Activated CD4-positive, alpha-beta T cell treated with anti-CD3 and anti-CD28 coated beads for 1 hour (primary cell): ENCODE data around the gene KCNN4.
"Not testable (repeated sequence)": the region's sequence is repeated elsewhere in the genome, so short reads cannot be mapped to it uniquely, and the experiment has no call there.

Experiments used
- DNase-seq: peaks from one replicate; pipeline ENCODE4 v3.0.0-alpha.2; 2020

KCNN4 gene

GRCh38 chr19:43774103-43774939, 6.5 kb downstream of the KCNN4 start:
- DNase-seq, result no peak

GRCh38 chr19:43773725-43774102, 7.1 kb downstream of the KCNN4 start:
- no peak for DNase-seq

DNA sequence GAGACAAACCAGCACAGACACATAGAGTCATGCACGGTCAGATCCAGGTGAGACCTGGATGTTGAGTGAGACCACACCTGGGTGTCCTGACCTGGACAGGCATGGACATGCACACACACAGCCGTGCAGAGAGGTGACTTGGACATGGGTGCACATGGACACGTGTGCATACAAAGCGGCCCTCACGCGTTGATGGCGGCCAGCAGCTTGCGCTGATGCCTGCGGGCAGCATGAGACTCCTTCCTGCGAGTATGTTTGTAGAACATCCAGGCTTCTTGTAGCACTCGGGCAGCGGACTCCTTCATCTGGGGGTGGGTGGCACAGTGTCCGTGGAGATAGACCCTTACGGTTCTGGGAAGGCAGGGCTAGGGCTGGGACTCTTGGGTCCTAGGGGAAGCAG, 11.5 kb downstream of the KCNN4 start:
- no peak for DNase-seq

DNA sequence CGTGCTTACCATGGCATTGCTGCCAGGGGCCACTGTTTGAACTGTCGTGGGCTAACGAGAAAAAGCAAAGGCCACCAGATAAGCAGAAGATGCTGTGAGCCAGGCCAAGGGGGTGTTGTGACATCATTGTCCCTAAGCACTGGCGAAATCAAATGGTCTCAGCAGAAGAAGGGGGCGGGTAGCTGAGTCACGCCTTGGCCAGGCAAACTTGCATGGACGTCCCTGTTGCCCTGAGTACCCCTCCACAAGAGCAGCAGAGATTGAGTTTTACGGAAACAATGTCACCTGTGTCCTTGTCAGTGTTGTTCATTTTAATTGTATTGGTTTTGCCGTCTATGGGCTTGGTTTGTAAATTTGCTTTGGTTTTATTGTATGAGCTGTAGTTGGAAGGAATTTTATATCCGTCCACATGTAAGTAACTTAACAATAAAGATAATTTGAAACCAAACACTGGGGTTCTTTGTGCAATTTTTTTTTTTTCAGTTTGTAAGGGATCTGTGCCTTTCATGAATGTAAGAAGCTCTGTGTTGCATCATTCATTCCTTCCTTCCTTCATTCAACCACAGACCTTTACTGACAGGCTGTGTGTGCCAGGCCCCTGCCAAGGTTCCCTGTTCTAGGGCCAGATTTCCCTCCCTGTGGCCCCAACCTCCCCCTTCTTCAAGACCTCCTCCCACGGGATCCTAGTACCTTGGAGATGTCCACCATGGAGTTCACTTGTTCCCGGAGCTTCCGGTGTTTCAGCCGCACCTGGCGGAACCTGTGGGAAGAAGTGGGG, 12.3 kb downstream of the KCNN4 start:
- DNase-seq, result no peak

DNA sequence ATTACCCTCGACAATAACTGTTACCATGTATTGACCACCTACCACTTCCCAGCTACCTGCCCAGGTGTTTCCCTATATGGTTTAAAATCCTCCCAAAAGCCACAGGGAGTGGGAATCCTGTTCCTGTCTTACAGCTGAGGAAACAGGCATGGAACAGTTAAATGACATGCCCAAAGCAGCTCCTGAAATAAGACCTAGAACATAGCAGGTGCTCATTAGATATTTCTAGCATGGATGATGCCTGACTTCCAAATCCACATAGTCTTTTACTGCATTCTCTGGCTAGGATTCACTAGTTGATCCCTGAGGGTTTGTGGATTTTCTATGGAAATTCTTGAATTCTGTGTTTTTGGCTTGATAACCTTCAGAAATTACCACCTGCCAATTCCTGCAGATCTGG, 13.0 kb downstream of the KCNN4 start:
- no peak for DNase-seq

GRCh38 chr19:43767316-43767715, 13.5 kb downstream of the KCNN4 start:
- DNase-seq, result no peak

DNA sequence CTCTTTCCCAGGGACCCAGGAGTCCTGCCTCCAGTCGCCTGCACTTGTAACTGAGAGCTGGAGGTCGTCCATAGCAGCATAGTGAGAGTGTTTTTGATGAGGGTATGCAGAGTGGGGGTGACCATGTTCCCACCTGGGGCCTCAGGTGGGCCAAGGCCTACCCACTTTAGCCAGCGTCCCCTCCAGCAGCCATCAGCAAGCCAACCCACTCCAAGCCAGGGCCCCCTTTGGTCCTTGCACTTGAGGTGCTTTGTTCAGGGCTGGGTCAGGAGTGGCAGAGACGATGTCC, 14.1 kb downstream of the KCNN4 start:
- DNase-seq, result no peak

DNA sequence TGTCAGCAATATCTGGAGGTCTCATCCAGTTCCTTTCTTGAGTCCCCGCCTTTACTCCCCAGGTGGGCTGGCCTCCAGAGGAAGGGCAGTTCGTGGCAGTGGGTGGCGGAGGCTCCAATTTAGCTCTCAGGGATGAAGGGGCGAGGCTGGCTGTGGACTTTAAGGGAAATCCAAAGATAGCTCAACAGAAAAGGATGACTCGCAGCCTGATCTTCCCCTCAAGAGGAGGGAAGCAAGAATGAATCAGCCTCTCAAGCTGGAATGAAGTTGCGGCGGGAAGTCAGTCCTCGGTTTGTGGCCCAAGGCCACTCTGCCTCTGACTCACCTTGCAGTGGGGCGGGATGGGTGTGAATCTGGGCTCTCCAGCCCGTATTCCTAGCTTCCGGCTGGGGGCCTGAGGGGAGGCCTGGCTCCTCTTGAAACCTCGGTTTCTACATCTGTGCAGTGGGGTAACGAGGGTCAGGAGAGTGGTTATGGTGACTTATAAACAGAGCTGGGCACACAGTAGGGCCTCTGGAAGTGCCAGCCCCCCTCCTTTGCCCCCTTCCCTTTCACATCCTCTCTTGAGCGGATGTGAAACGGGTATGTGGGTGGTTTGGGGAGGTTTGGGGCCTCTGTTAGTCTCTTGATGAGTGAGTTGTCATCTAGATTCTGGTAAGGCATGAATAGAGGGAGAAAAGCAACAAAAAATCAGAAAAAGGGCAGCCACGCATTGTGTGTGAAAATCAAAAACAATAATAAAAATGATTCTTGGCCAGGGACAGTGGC, 15.5 kb downstream of the KCNN4 start:
- DNase-seq, result peak; percentile 51

- DNase-seq, result not testable (repeated sequence)
Measured at GRCh38 chr19:43764684-43765083, 16.1 kb downstream of the KCNN4 start.

GRCh38 chr19:43763473-43763939, 17.3 kb downstream of the KCNN4 start:
- DNase-seq, result no peak

GRCh38 chr19:43762814-43763213, 18.0 kb downstream of the KCNN4 start:
- DNase-seq, result no peak

DNA sequence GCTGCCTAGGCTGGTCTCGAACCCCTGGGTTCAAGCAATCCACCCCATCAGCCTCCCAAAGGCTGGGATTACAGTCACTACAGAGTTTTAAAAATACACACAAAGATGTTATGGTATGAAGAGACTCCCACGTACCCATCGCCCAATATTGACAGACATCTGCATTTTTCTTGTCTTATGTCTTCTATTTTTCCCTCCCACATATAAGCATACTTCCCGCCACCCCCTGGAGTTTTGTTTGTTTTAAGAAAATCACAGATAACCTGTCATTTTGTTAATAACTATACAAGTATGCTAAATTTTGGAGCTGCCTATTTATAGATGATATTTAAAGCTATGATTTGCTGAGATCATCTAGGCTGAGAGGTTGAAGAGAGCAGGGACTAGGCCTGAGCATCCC, 19.8 kb downstream of the KCNN4 start:
- no peak for DNase-seq

DNA sequence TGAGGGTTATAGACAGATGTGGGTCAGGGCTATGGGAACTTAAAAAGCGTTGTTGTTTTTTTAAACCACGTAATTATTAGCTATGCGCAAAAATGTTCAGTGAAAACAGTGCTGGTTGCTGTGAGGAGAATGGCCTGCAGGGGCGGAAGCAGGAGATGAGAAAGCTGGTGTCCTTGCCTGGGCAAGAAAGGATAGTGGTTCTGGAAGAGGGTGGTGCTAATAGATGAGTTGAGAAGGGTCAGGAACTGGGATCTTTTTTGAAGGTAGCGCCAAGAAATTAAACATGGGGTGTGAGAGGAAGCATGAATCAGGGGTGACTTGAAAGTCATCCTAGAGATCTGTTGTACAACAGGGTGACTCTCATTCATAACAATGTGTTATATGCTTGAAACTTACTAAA, 21.3 kb downstream of the KCNN4 start:
- DNase-seq, result no peak

GRCh38 chr19:43755256-43755801, 25.4 kb downstream of the KCNN4 start:
- DNase-seq, result peak; percentile 56

- DNase-seq, result peak; percentile 99
Measured at GRCh38 chr19:43754503-43755255, 26.1 kb downstream of the KCNN4 start, which contains the start of gene SMG9. Gene SMG9 (minus strand): TSS chr19:43754962. CDS start chr19:43750741, 4,221 bp downstream.

DNA sequence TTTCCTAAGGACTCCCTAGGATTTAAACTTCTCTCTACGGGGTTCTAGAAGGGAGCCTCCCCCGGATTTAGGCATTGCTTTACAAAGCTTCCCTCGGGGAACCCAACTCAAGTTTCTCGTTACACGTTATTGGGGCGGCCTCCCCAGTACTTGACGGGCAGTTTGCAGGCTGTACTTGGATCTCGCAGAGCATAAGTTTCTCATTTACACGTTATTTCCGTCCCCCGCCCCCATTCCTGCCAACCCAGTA, 26.6 kb downstream of the KCNN4 start:
- no peak for DNase-seq

GRCh38 chr19:43752287-43752875, 28.4 kb downstream of the KCNN4 start:
- no peak for DNase-seq

DNA sequence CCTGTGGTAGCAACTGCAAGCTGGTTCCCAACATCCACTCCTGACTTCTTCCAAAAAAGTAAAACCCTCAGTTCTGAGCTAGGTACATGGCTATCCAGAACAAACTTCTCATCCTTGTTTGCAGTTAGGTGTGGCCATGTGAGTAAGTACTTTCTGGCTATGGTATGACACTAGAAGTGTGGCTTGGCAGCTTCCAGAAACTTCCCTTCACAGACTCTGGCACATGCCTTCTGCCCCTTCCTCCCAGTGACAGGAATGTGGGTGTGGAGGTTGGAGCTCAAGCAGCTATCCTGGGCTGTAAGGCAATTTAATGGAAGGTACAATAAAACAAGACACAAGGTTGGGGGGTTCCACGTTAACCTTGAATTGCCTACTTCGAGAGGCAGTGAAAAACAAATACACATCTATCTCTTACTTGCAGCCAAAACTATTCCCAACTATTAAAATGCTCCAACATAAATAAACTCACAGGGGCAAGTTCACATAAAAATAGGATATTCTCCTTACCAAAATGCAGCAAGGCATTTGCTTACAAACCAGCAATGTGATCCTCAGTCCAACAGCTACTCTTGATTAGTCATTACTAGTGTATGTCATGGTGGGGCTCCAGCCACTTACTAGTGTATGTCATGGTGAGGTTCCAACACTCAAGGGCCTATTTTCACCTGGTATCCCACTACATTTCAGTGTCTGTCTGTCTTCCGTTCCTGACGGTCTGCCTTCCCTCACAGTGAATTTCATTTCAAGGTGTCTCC, 29.1 kb downstream of the KCNN4 start:
- DNase-seq, result no peak

GRCh38 chr19:43749898-43750297, 30.9 kb downstream of the KCNN4 start:
- DNase-seq, result no peak

GRCh38 chr19:43749152-43749551, 31.6 kb downstream of the KCNN4 start:
- DNase-seq, result no peak

DNA sequence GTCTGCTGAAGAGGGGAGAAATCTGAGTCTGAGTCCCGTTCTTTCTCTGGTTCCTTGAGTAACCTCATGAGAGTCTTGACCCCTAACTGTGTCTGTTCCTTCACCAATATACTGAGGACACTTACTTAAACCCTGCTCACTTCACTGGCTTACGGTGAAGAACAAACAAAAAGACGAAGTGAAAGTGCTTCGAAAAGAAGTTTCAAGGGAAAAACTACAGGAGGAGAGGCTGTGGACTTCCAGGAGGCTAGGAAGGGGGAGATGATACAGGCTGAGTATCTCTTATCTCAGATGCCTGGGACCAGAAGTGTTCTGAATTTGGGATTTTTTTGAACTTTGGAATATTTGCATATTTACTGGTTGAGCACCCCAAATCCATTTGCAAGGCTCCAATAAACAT, 32.1 kb downstream of the KCNN4 start:
- DNase-seq, result no peak

- DNase-seq, result no peak
Measured at GRCh38 chr19:43748205-43748594, 32.6 kb downstream of the KCNN4 start.
